ENCODE measurements around the gene SELENBP1.
A peak's percentile ranks its signal among the peaks of the same experiment; 100 is the strongest.
"Not testable (repeated sequence)": the region's sequence is repeated elsewhere in the genome, so short reads cannot be mapped to it uniquely, and the experiment has no call there.

Gene SELENBP1

DNA sequence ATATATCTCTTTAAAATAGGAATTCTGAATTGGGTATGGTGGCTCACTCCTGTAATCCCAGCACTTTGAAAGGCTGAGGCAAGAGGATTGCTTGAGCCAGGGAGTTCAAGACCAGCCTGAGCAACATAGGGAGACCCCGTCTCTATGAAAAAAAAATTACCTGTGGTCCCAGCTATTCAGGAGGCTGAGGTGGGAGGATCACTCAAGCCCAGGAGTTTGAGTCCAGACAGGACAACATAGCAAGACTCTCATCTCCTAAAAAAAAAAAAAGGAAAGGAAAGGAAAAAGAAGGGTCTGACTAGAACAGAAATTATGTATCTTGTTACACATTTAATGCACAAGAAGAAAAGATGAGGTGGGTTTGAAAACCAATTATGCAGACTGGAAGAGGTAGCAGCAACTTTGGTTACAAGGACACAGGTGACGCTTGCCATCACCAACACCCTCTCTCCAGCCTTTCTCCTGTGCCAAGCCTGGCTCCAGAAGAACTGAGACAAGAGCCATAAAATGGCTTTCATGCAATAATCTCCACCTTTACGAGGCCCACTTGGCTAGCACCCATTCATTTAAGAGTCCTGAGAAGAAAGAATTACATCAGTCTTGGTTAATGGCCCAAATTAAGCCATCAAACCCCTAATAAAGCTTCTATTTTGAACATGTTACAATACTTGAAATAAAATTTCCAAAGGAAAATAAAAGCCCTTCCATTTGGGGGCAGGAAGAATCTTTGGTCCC, 4.8 kb upstream of the SELENBP1 start:
- no peak for DNase-seq

DNA sequence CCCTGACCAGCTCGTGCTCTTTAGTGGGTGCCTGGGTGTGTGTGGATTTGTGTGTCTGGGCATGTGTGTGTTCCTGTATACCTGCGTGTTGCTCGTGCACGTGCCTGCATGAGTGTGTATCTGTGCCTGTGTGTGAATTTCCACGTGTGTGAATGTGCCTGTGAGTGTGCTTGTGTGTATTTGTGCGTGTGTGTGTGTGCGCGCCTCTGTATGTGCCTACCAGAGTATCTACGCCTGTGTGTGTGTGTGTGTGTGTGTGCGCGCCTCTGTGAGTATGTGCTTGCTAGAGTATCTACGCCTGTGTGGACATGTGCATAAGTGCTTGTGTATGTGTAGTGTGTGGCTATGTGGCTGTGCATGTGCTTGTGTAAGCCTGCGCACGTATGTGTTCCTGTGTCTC, 691 bp upstream of the SELENBP1 start:
- no peak for DNase-seq

DNA sequence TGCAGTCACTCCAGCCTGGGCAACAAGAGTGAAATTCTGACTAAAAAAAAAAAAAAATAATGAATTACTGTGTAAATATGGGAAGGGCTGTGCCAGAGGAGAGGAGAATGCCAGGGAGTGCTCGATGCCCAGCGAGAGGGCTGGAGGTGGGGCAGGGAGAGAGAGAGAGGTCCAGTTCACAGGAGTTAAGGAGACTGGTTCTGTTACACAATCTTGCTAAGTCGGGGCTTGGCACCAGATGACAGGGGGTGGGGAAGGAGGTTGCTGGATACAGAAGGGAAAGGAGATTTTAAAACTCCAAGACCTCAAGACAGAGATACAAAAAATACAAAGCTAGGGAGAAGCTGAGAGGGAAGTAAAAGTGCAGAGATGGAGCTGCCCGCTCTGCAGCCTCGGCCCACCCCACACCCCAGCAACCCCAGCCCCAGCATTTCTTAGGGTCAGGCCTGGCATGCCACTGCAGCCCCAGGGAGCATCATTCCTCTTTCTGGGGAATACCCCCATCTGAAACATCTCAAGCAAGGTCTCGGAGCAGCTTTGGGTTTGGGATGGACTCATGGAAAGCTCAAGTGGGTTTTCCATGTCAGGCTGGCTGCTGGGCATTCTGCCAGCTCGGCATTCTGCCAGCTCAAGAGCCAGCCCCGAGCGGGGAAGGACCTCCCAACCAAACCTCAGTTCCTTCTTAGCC, 991 bp downstream of the SELENBP1 start:
- DNase-seq, result no peak

DNA sequence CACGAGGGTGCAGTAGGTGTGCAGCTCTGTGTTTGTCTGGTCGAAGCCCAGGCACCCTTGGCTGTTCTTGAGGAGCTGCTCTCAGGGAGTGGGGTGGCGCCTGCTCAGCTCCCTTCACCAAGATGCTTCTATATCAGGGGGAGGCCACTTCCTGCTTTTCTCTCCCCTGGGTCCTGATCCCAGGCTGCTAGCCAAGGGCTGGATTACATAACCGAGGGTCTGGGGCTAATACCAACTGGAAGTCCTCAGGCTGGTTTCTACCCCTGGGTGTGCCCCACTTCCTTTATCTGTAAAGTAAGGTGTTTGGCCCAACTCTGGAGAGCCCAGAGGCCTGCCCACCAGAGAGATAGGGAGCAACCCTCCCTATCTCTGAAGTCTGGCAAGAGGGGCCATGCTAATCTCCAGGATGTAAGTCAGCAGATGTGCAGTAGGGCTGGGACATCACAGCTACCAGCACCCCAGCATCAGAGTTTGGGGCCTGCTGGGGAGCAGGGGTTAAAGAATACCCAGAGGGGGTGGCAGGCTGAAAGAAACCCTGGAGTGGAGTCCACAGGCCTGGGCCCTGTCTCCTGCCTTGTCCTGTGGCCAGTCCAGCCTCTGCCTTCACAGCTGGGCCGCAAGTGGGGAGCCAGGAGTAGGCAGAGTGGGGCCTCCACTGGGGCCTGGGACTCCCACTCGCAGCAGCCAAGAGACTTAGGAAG, 2.1 kb downstream of the SELENBP1 start:
- no peak for DNase-seq

- no peak for DNase-seq
Measured at GRCh38 chr1:151369621-151370048, 2.9 kb downstream of the SELENBP1 start.

- no peak for DNase-seq
Measured at GRCh38 chr1:151369302-151369610, 3.2 kb downstream of the SELENBP1 start.

GRCh38 chr1:151368393-151369301, 3.9 kb downstream of the SELENBP1 start:
- DNase-seq, result no peak

- DNase-seq, result no peak
Measured at GRCh38 chr1:151367658-151368392, 4.7 kb downstream of the SELENBP1 start.

DNA sequence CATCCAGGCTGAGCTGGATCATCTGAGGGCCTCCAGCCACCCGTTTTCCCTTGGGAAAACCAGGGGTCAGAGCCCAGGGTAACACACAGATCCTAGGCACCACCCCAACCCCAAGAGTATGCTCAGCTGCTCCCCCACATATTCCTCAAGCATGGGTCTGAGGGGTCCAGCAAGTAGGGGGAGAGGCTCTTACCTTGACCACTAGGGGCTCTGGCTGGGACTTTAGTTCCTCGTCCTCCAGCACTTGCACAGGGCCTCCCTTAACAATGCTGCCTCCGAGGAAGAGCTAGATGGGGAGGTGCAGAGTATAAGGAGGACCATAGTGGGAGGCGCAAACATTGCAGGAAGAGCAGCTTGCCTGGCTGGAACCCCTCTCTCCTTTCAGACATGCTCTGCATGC, 7.5 kb downstream of the SELENBP1 start:
- DNase-seq, result no peak

DNA sequence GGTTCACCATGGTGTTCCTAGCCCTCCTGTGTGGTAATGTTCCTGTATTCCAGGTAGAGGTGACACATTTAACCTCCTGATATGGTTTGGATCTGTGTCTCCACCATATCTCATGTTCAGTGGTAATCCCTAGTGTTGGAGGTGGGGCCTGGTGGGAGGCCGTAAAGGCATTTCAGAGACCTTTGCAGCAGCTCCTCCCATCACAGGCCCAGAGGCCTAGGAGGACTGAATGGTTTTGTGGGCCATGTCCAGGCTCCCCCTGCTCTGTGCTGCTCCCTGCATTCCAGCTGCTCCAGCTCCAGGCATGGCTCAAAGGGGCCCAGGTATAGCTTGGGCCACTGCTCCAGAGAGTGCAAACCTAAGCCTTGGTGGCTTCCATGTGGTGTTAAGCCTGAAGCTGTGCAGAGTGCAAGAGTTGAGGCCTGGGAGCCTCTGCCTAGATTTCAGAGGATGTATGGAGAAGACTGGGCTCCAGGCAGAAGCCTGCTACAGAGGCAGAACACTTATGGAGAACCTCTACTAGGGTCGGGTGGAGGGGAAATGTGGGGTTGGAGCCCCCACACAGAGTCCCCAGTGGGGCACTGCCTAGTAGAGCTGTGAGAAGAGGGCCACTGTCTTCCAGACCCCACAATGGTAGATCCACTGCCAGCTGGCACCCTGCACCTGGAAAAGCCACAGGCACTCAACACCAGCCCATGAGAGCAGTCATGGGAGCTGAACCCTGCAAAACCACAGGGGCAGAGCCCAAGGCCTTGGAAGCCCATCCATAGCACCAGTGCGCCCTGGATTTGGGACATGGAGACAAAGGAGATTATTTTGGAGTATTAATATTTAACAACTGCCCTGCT, 10.0 kb downstream of the SELENBP1 start:
- DNase-seq, result no peak

- no peak for DNase-seq
Measured at GRCh38 chr1:151361883-151362282, 10.6 kb downstream of the SELENBP1 start.

DNA sequence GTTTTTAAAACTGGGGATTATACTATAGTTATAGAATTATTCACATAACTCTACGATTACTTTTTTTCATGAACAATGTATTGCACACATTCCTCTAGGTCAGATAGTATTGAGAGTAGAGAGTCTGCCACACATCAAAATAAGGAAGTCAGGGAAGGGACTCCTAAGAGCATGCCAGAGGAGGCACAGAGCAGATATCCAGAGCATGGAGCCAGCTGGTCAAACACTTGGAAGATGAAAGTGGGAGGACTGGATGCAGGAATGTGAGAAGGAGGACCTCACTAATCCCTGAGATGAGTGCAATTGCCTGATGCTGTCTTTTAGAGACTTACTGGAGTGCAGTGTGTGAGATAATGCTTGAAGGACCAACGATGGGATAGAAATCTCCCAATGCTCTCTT, 15.8 kb downstream of the SELENBP1 start:
- no peak for DNase-seq

GRCh38 chr1:151352021-151352718, 20.3 kb downstream of the SELENBP1 start:
- DNase-seq, result no peak

- DNase-seq, result not testable (repeated sequence)
Measured at GRCh38 chr1:151350323-151350722, 22.2 kb downstream of the SELENBP1 start.

- no peak for DNase-seq
Measured at GRCh38 chr1:151347523-151348246, 24.8 kb downstream of the SELENBP1 start.

DNA sequence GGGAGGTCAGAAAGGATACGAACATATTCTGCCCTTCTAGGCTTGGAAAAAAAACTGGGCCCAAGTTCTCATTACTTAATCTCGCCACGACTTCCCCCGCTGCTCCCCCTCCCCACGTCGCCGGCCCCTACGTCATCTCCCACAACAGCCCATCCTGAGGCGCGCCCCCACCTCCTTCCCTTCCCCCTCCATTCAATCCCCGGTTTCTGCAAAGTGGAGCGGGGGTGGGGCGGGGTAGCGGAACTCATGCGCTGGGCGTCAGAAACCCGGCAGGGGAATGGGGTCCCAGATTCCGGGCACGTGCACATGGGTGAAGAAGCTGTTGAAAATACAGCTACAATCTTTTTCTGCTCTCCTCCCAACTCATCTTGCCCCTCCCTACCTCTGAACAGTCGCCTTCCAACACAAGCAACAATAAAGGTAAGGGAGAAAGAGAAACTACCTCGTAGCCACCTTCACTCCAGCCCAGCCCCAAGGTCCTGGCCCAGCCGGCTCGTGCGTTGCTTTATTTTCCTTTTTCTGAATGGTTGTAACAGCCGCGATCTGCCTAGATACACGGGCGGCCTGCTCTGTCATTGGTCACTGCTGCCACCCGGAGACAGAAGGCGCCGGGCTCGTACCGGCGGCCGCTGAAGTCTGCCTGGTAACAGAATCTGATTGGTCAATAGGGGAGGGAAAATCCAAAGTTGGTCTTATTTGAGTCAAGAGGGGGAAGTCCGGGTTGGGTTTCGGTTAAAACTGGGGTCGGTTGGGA, 25.6 kb downstream of the SELENBP1 start, which contains the start of gene RFX5:
TSS of gene RFX5 (minus strand) at position 484 of the 754 bp plus-strand sequence. CDS start 932 bp downstream, outside the sequence.
- peak; percentile 100 for DNase-seq

DNA sequence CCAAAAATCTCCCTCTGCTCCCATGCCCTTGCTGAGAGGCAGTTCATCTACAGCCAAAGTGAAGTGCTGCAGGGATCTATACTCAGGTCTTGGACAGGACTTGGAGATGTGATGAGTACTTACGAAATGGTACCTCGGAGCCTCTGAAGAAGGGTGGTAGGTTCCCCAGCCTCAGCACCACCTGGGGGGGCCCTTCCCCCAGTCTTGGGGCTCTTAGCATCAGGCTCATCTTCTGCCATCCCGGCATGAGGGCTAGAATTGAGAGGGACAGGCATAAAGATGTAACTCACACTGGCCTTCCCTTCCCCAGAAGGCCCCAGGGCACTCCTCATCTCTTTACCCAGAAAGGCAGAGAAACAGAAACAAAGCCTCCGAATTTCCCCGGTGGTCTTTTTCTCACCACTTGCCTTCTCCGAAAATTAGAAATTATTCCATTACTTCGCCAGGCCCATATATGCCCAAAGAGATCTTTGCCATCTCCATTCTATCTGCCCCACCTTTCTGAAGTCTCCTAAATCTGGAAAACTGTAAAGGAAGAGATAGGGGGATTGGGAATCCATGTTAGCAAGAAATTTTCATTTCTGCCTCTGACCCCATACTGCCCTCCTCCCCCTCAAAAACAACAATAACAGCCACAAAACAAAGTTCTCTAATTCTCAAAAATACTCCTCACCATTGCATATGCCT, 26.3 kb downstream of the SELENBP1 start:
- DNase-seq, result no peak

DNA sequence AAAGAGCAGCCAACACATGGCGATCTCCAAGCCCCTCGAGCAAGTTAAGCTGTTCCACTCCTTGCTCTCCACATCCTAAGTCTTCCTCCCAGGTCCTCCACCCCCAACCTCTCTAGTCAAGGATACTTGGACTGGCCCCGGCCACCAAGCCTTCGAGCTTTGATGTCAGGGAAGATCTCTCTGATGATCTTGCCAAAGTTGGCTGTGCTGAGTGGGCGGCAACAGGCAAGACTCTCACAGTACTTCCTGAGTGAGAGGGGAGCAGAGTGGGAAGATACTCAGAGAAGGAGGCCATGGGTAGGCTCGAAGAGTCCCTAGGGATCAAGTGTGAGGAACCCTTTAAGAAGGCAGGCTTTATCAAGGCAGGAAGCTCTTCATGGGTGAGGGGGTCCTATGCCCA, 28.2 kb downstream of the SELENBP1 start:
- DNase-seq, result no peak

All from NCI-H526 treated with DMSO at 0.1 percent for 48 hours (cell line).